Stimulated activated naive B cell treated with anti-CD40 and anti-IgM and Interleukin-4, amounts not matched to agents 10 μg/mL and 1 μg/mL and 100 μg/mL, for 72 hours (primary cell): ENCODE results near the gene HACD3.

ENCODE experiments used
- ATAC-seq, 2 donors: fragments of 150-1000 bp; cut with Tn5 transposase; replicated peaks; 2 replicates each; pipeline ENCODE4 v1.10.0; 2021; ENCODE audit warnings: moderate library complexity in 1 of 2
- DNase-seq: peaks from one replicate; pipeline ENCODE4 v3.0.0; 2021
- H3K27ac Mint-ChIP-seq: one replicate; pipeline ENCODE4 v1.8.0; 2022; ENCODE audit warnings: mild to moderate bottlenecking, mixed read lengths
- H3K27me3 Mint-ChIP-seq, 2 donors: one replicate each; pipeline ENCODE4 v1.8.0; 2022; ENCODE audit warnings: mixed read lengths in 2 of 2
- H3K36me3 Mint-ChIP-seq, 2 donors: one replicate each; pipeline ENCODE4 v1.8.0; 2022; ENCODE audit warnings: mixed read lengths in 2 of 2, mild to moderate bottlenecking in 1 of 2
- H3K4me1 Mint-ChIP-seq, 2 donors: one replicate each; pipeline ENCODE4 v1.8.0; 2022; ENCODE audit warnings: mixed read lengths in 2 of 2, mild to moderate bottlenecking in 1 of 2
- H3K4me3 Mint-ChIP-seq, 2 donors: one replicate each; pipeline ENCODE4 v1.8.0; 2022; ENCODE audit warnings: mild to moderate bottlenecking in 2 of 2, mixed read lengths in 2 of 2, moderate library complexity in 1 of 2
- H3K9me3 Mint-ChIP-seq, 2 donors: one replicate each; pipeline ENCODE4 v1.8.0; 2022; ENCODE audit warnings: mixed read lengths in 2 of 2, mild to moderate bottlenecking in 1 of 2

HACD3 gene

DNA sequence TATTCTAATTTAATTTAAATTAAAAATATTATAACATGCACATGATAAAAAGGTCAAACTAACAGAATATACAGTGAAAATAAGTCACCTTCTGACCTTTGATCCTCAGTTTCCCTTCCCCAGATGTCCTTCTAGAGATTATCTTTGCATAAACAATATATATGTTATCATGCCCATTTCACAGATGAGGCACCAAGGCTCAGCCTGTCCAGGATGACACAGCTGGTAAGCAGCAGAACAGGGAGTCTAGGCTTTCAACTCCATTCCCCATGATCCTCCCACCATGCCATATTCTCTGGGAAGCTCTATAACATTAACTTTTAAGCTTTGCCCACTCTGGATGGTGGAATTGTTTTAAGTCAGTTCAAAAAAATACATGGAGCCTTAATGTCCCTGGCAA is 92.8 kb downstream of the HACD3 start:
- no peak for ATAC-seq
- DNase-seq, result no peak
- Mint-ChIP-seq H3K4me3 (no peak overlapping the region), H3K27me3 (no peaks in the 10 kb centered on the region), H3K27ac (no peak overlapping the region), H3K9me3 (no peaks in the 10 kb centered on the region), H3K36me3 (peaks cover 14 to 26% of the 10 kb centered on the region in 2 donors), H3K4me1 (peaks cover 3 to 13% of the 10 kb centered on the region in 2 donors)

GRCh38 chr15:65626856-65627255 is 96.6 kb downstream of the HACD3 start:
- Mint-ChIP-seq H3K4me3 (no peak overlapping the region), H3K4me1 (peaks cover 10 to 26% of the 10 kb centered on the region in 2 donors), H3K9me3 (no peaks in the 10 kb centered on the region), H3K36me3 (peaks cover 14 to 26% of the 10 kb centered on the region in 2 donors), H3K27me3 (no peaks in the 10 kb centered on the region), H3K27ac (no peak overlapping the region)
- DNase-seq (no peak), ATAC-seq (no peak)
